Measurements from ENCODE around the gene PRICKLE4. TPM values are rescaled to one million over a fixed set of nuclear protein-coding genes. Genes with fewer than 3 reads are reported as not detected.

PRICKLE4 gene
- total and polyA plus RNA-seq, 2 experiments from 2014 or later: 0.48 to 0.66 TPM

GRCh38 chr6:41821266-41821665, 40.7 kb downstream of the PRICKLE4 start:
- H3K4me3 Mint-ChIP-seq: no peak overlapping the region
- no peak for DNase-seq (ENCODE audit: low spot score)
- no peaks in the 10 kb centered on the region for H3K36me3 Mint-ChIP-seq (ENCODE audit: low read depth)
- H3K4me1 ChIP-seq (ENCODE audit: insufficient read depth): no peaks in the 10 kb centered on the region
- H4K20me1 ChIP-seq (replicated peaks; ENCODE audit: insufficient read depth): no peaks in the 10 kb centered on the region; the same call in 1 of the 2 replicates
- TF ChIP-seq CTCF (conservative IDR thresholded peaks at IDR 0.05; ENCODE audit: low read depth in 2 of 2) (no peak), STAT1 (IDR thresholded peaks at IDR 0.05; ENCODE audit: unreplicated experiment) (no peak), CREB1 (CRISPR knock-in tag; IDR thresholded peaks at IDR 0.05; ENCODE audit: low read depth) (no peak), NANOG (IDR thresholded peaks at IDR 0.05; ENCODE audit: borderline replicate concordance) (no peak), ZNF114 (CRISPR knock-in tag; IDR thresholded peaks at IDR 0.05) (no peak), EZH2phosphoT487 (IDR thresholded peaks at IDR 0.05; ENCODE audit: unreplicated experiment) (no peak), JUNB (IDR thresholded peaks at IDR 0.05; ENCODE audit: unreplicated experiment) (no peak), EZH2 (IDR thresholded peaks at IDR 0.05; ENCODE audit: low read depth, unreplicated experiment) (no peak)
- TF ChIP-seq, protein P1, sequence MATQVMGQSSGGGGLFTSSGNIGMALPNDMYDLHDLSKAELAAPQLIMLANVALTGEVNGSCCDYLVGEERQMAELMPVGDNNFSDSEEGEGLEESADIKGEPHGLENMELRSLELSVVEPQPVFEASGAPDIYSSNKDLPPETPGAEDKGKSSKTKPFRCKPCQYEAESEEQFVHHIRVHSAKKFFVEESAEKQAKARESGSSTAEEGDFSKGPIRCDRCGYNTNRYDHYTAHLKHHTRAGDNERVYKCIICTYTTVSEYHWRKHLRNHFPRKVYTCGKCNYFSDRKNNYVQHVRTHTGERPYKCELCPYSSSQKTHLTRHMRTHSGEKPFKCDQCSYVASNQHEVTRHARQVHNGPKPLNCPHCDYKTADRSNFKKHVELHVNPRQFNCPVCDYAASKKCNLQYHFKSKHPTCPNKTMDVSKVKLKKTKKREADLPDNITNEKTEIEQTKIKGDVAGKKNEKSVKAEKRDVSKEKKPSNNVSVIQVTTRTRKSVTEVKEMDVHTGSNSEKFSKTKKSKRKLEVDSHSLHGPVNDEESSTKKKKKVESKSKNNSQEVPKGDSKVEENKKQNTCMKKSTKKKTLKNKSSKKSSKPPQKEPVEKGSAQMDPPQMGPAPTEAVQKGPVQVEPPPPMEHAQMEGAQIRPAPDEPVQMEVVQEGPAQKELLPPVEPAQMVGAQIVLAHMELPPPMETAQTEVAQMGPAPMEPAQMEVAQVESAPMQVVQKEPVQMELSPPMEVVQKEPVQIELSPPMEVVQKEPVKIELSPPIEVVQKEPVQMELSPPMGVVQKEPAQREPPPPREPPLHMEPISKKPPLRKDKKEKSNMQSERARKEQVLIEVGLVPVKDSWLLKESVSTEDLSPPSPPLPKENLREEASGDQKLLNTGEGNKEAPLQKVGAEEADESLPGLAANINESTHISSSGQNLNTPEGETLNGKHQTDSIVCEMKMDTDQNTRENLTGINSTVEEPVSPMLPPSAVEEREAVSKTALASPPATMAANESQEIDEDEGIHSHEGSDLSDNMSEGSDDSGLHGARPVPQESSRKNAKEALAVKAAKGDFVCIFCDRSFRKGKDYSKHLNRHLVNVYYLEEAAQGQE (IDR thresholded peaks at IDR 0.05; ENCODE audit: unreplicated experiment): no peak
- H3F3A ChIP-seq (replicated peaks; ENCODE audit: low read depth): no peaks in the 10 kb centered on the region
- H3K4me2 ChIP-seq: no peak overlapping the region
- no peaks in the 10 kb centered on the region for H3K36me3 ChIP-seq (ENCODE audit: insufficient read depth)
- H3K79me2 ChIP-seq (replicated peaks; ENCODE audit: insufficient read depth): no peaks in the 10 kb centered on the region
- peaks cover 3% of the 10 kb centered on the region for H3K27me3 Mint-ChIP-seq (ENCODE audit: insufficient read depth, low read depth, poor library complexity)
- H3K4me1 Mint-ChIP-seq: no peaks in the 10 kb centered on the region; the same call in 2 of the 3 replicates
- H3K27ac Mint-ChIP-seq: no peak overlapping the region
- no peak overlapping the region for H3K27ac ChIP-seq (ENCODE audit: low read depth)
- H3K4me3 ChIP-seq: no peak overlapping the region
- H3K9me2 ChIP-seq (ENCODE audit: insufficient read depth): no peaks in the 10 kb centered on the region
- H2AFZ ChIP-seq: no peak overlapping the region
- H3K27me3 ChIP-seq (ENCODE audit: insufficient read depth): no peaks in the 10 kb centered on the region
- no peaks in the 10 kb centered on the region for H3K9me3 Mint-ChIP-seq
- ATAC-seq: no peak

DNA sequence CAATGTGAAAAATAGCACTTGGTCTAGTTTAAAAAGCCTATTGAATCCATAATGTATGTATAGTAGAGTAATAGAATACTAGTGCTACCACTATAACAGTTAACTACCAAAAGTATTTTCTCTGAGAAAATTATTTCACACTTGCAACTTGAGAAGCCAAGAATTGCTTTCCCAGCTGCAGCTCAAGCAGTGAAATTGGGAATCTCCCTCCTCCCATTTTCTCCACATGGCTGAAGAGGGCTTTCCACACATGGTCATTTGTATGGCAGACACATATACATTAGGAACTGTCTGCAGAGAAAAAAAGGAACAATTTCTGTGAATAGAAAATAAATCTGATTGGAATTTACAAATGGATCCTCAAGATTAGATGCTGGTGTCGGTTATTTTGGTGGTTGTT, 41.4 kb downstream of the PRICKLE4 start:
- TF ChIP-seq ZNF114 (CRISPR knock-in tag; IDR thresholded peaks at IDR 0.05): no peak
- no peak for TF ChIP-seq EZH2 (IDR thresholded peaks at IDR 0.05; ENCODE audit: low read depth, unreplicated experiment)
- TF ChIP-seq JUNB (IDR thresholded peaks at IDR 0.05; ENCODE audit: unreplicated experiment): no peak
- no peak for TF ChIP-seq ETS1 (IDR thresholded peaks at IDR 0.05)
- H3K36me3 Mint-ChIP-seq (ENCODE audit: low read depth): no peaks in the 10 kb centered on the region
- no peak overlapping the region for H3K27ac ChIP-seq (ENCODE audit: low read depth)
- no peak overlapping the region for H3K4me2 ChIP-seq
- ATAC-seq (no peak), DNase-seq (ENCODE audit: low spot score) (no peak)
- peaks cover 2% of the 10 kb centered on the region for H3K27me3 Mint-ChIP-seq (ENCODE audit: insufficient read depth, low read depth, poor library complexity)
- H3K9me3 Mint-ChIP-seq: no peaks in the 10 kb centered on the region
- H3K4me3 ChIP-seq: no peak overlapping the region
- H3K36me3 ChIP-seq (ENCODE audit: insufficient read depth): no peaks in the 10 kb centered on the region
- H2AFZ ChIP-seq: no peak overlapping the region
- no peaks in the 10 kb centered on the region for H3K9me2 ChIP-seq (ENCODE audit: insufficient read depth)
- H3F3A ChIP-seq (replicated peaks; ENCODE audit: low read depth): no peaks in the 10 kb centered on the region
- no peak overlapping the region for H3K27ac Mint-ChIP-seq
- H4K20me1 ChIP-seq (replicated peaks; ENCODE audit: insufficient read depth): no peaks in the 10 kb centered on the region; the same call in 1 of the 2 replicates
- H3K4me3 Mint-ChIP-seq: no peak overlapping the region
- no peaks in the 10 kb centered on the region for H3K4me1 ChIP-seq (ENCODE audit: insufficient read depth)
- H3K27me3 ChIP-seq (ENCODE audit: insufficient read depth): no peaks in the 10 kb centered on the region
- H3K4me1 Mint-ChIP-seq: no peaks in the 10 kb centered on the region; the same call in 2 of the 3 replicates
- no peaks in the 10 kb centered on the region for H3K79me2 ChIP-seq (replicated peaks; ENCODE audit: insufficient read depth)

Measured in GM23338 (cell line).